Lower lobe of right lung (tissue), 2 donors: ENCODE measurements around the gene CCDC174. TPM values are rescaled to one million over a fixed set of nuclear protein-coding genes. Genes with fewer than 3 reads are reported as not detected.
"Not testable (repeated sequence)": the region's sequence is repeated elsewhere in the genome, so short reads cannot be mapped to it uniquely, and the experiment has no call there.

ENCODE experiments used
- ATAC-seq, 2 donors: fragments of 200-7000 bp; cut with Tn5 transposase; one replicate each; pipeline ENCODE4 v1.9.1; 2020 to 2022; ENCODE audit warnings: mild to moderate bottlenecking in 2 of 2, moderate library complexity in 2 of 2
- DNase-seq: peaks from one replicate; pipeline ENCODE4 v3.0.0-alpha.2; 2020
- H3K27ac ChIP-seq: fragments of 200-600 bp; one replicate; pipeline ENCODE4 v1.8.0; 2022
- H3K27me3 ChIP-seq: fragments of 200-600 bp; one replicate; pipeline ENCODE4 v1.8.0; 2022; ENCODE audit warnings: low read depth
- H3K36me3 ChIP-seq: fragments of 200-600 bp; one replicate; pipeline ENCODE4 v1.8.0; 2022; ENCODE audit warnings: mild to moderate bottlenecking
- H3K4me1 ChIP-seq: fragments of 200-600 bp; one replicate; pipeline ENCODE4 v1.8.0; 2022
- H3K4me3 ChIP-seq: fragments of 200-600 bp; one replicate; pipeline ENCODE4 v1.8.0; 2022; ENCODE audit warnings: mild to moderate bottlenecking
- H3K9me3 ChIP-seq: fragments of 200-600 bp; one replicate; pipeline ENCODE4 v1.8.0; 2022
- intact Hi-C: fragments of 100-400 bp; cut with DNase I; formaldehyde crosslinking; loops from one replicate; pipeline ENCODE4 v1.11.0; 2022
- total RNA-seq: library from RNA; stranded (reverse); fragmentation: NEBNext Ultra II Directional; extraction: Animal tissue kit (Norgen Biotek cat#: 25700); gene quantifications from one replicate; pipeline ENCODE4 v1.2.1, GENCODE V29; 2021
- TF ChIP-seq, protein P1 (sequence below): fragments of 200-600 bp; IDR thresholded peaks from one replicate; pipeline ENCODE4 v1.8.0; 2022; ENCODE audit warnings: antibody characterized with exemption, mild to moderate bottlenecking
- donor health status: DM: no; HTN: yes; CAD: no; lungs with severe emphysema.

Gene CCDC174
- total RNA-seq, 1 donor from 2014 or later = 18.2 TPM

DNA sequence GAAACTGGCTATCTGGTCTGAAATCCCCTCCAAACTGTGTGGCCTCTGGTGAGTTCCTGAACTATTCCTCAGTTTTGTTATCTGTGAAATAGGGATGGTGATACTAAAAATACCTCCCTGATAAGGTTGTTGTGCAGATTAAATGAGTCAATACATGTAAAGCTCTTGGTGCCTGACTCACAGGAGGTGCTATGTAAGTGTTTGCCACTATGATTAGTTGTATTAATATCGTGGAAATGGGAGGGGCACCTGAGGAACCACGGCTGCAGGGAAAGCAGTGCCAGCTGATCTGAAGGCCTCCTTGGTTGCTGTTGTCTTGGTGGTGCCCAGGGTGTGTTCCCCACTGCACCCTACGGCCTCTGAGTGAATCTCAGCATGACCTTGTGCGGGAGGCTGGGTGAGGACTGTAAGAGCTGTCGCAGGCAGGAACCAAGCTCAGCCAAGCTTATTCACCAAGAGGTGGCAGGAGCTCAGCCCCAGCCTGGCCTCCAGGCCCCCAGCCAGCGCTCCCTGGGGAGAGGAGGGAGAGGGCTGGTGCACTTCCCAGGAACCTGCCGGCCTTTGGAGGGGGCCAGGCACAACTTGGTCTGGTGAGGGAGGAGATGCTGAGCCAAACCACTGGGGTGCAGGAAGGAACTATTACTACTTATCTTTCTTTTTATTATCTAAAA lies 44.8 kb upstream of the CCDC174 start:
- Histone ChIP-seq H3K36me3 (no peaks in the 10 kb centered on the region), H3K9me3 (no peaks in the 10 kb centered on the region), H3K4me1 (peaks cover 8% of the 10 kb centered on the region), H3K4me3 (no peak overlapping the region), H3K27me3 (peaks cover 24% of the 10 kb centered on the region), H3K27ac (no peak overlapping the region)
- DNase-seq (no peak), ATAC-seq (no peak)
- intact Hi-C loops = no loop called here
- TF ChIP-seq, protein P1, sequence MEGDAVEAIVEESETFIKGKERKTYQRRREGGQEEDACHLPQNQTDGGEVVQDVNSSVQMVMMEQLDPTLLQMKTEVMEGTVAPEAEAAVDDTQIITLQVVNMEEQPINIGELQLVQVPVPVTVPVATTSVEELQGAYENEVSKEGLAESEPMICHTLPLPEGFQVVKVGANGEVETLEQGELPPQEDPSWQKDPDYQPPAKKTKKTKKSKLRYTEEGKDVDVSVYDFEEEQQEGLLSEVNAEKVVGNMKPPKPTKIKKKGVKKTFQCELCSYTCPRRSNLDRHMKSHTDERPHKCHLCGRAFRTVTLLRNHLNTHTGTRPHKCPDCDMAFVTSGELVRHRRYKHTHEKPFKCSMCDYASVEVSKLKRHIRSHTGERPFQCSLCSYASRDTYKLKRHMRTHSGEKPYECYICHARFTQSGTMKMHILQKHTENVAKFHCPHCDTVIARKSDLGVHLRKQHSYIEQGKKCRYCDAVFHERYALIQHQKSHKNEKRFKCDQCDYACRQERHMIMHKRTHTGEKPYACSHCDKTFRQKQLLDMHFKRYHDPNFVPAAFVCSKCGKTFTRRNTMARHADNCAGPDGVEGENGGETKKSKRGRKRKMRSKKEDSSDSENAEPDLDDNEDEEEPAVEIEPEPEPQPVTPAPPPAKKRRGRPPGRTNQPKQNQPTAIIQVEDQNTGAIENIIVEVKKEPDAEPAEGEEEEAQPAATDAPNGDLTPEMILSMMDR = no peak

DNA sequence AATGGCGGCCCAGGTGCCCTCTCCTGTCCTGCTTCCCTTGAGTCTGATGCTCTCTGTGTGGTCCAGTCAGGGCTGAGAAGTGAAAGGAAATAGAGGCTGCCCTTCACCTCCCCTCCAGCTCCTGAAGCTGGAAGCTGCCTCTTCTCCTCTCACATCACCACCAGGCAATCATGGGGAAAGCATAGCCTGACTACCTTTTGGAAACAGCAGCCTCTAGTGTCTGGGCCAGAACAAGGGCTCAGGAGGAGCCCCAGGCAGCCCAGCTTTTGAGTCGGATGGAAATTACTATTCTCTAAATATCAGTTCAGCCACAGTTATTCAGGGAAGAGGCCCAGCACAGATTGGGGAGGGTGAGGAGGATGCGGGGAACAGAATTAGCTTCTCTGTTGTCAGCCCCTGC lies 43.3 kb upstream of the CCDC174 start:
- TF ChIP-seq, protein P1 = no peak
- H3K9me3 ChIP-seq = no peaks in the 10 kb centered on the region
- H3K4me1 ChIP-seq = no peaks in the 10 kb centered on the region
- H3K4me3 ChIP-seq = no peak overlapping the region
- H3K27me3 ChIP-seq = peaks cover 15% of the 10 kb centered on the region
- intact Hi-C loops = no loop called here
- DNase-seq (no peak), ATAC-seq (no peak)
- no peak overlapping the region for H3K27ac ChIP-seq
- H3K36me3 ChIP-seq = no peaks in the 10 kb centered on the region

DNA sequence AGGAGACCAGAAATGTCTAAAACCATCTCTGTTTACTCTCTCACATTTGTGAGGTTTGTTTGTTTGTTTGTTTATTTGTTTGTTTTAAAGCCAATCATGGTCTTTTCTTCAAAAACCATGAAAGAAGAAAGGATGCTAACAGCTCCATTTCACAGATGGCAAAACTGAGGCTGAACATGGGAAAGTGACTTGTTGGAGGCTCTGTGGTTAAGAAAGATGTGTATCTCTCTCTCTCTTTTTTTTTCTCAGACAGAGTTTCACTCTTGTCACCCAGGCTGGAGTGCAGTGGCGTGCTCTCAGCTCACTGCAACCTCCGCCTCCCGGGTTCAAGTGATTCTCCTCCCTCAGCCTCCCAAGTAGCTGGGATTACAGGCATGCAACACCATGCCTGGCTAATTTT lies 42.5 kb upstream of the CCDC174 start:
- H3K36me3 ChIP-seq, ATAC-seq, intact Hi-C loops, H3K27me3 ChIP-seq, DNase-seq, H3K4me1 ChIP-seq, H3K27ac ChIP-seq, H3K9me3 ChIP-seq, H3K4me3 ChIP-seq: not testable (repeated sequence)

DNA sequence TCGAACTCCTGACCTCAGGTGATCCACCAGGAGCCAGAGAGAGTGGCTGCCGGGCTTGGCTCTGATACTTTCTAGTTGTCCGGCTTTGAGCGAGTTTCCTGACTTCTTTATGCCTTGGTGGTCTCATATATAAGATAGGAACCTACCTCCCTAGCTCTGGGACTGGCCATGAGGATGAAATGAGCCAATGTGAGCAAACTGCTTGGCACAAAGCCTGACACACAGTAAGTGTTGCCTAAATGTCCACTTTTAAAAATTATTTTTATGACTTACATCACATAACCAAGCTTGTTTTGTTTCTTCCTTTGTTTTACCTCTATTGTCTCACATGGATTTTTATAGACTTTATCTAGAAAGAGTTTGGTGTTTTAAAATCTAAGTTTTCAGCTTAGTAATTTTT lies 42.1 kb upstream of the CCDC174 start:
- TF ChIP-seq, protein P1 = no peak
- intact Hi-C loops = no loop called here
- no peak overlapping the region for H3K27ac ChIP-seq
- DNase-seq (no peak), ATAC-seq (no peak)
- H3K36me3 ChIP-seq = no peaks in the 10 kb centered on the region
- H3K4me3 ChIP-seq = no peak overlapping the region
- H3K4me1 ChIP-seq = no peaks in the 10 kb centered on the region
- H3K9me3 ChIP-seq = no peaks in the 10 kb centered on the region
- peaks cover 4% of the 10 kb centered on the region for H3K27me3 ChIP-seq

DNA sequence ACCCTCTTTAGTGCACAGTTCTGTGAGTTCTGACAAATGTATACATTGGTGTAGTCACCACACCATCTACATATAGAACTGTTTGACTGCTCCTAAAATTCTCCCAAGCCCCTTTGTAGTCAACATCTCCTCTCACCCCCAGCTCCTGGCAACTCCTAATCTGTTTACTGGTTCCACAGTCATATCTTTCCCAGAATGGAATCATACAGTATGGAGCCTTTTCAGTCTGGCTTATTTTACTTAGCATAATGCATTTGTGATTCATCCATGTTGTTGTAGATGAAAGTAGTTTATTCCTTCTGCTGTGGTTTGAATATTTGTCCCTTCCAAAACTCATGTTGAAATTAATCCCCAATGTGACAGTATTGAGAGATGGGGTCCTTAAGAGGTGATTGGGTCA lies 41.6 kb upstream of the CCDC174 start:
- ATAC-seq (no peak), DNase-seq (no peak)
- Histone ChIP-seq H3K27me3 (peaks cover 4% of the 10 kb centered on the region), H3K9me3 (no peaks in the 10 kb centered on the region), H3K4me1 (no peaks in the 10 kb centered on the region), H3K27ac (no peak overlapping the region), H3K4me3 (no peak overlapping the region), H3K36me3 (no peaks in the 10 kb centered on the region)
- TF ChIP-seq, protein P1 = no peak
- intact Hi-C loops = no loop called here

DNA sequence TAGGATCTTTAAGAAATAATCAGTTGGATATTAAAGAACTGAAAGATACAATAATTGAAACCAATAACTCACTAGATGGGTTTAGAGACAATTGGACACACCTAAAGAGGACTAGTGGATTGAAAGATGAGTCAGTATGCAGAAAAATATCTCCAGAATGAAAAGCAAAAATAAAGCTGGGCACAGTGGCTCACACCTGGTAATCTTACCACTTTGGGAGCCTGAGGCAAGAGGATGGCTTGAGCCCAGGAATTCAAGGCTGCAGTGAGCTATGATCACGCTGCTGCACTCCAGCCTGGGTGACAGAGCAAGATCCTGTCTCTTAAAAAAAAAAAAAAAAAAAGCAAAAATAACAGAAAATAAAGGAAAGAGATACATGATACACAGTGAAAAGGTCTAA lies 37.4 kb upstream of the CCDC174 start:
- Histone ChIP-seq H3K4me1 (no peaks in the 10 kb centered on the region), H3K36me3 (no peaks in the 10 kb centered on the region), H3K27ac (no peak overlapping the region), H3K4me3 (no peak overlapping the region), H3K27me3 (peaks cover 8% of the 10 kb centered on the region), H3K9me3 (no peaks in the 10 kb centered on the region)
- TF ChIP-seq, protein P1 = no peak
- intact Hi-C loops = no loop called here
- DNase-seq (no peak), ATAC-seq (no peak)
